GM23338 (cell line): ENCODE measurements around the gene TST. TPM values are rescaled to one million over a fixed set of nuclear protein-coding genes. Genes with fewer than 3 reads are reported as not detected.

ENCODE experiments used
- ATAC-seq: fragments of 200-7000 bp; cut with Tn5 transposase; 3 replicates; pipeline ENCODE4 v1.9.1; 2020
- DNase-seq: peaks from one replicate; pipeline ENCODE4 v3.0.0-alpha.2; 2015; ENCODE audit warnings: low spot score
- H2AFZ ChIP-seq: fragments of 200-600 bp; sonication (generic); 2 replicates; pipeline ENCODE4 v1.8.0; 2016; ENCODE audit warnings: antibody characterized with exemption, mild to moderate bottlenecking, moderate library complexity
- H3F3A ChIP-seq: fragments of 200-600 bp; sonication (generic); replicated peaks from 2 replicates; pipeline ENCODE4 v1.8.0; 2017; ENCODE audit warnings: antibody characterized with exemption, mixed run types, low read depth
- H3K27ac ChIP-seq: fragments of 200-600 bp; sonication (generic); 2 replicates; pipeline ENCODE4 v1.6.1; 2016; ENCODE audit warnings: low read depth
- H3K27me3 ChIP-seq: fragments of 200-600 bp; sonication (generic); 2 replicates; pipeline ENCODE4 v1.8.0; 2016; ENCODE audit warnings: mild to moderate bottlenecking, mixed run types, moderate library complexity; ENCODE audit not compliant: insufficient read depth
- H3K36me3 ChIP-seq: fragments of 200-600 bp; sonication (generic); 2 replicates; pipeline ENCODE4 v1.8.0; 2016; ENCODE audit warnings: mild to moderate bottlenecking; ENCODE audit not compliant: insufficient read depth
- H3K4me1 ChIP-seq: fragments of 200-600 bp; sonication (generic); 2 replicates; pipeline ENCODE4 v1.8.0; 2016; ENCODE audit warnings: mild to moderate bottlenecking, moderate library complexity; ENCODE audit not compliant: insufficient read depth
- H3K4me2 ChIP-seq: fragments of 200-600 bp; sonication (generic); 2 replicates; pipeline ENCODE4 v1.7.1; 2017; ENCODE audit warnings: mixed run types
- H3K4me3 ChIP-seq: fragments of 200-600 bp; sonication (generic); 2 replicates; pipeline ENCODE4 v1.6.1; 2016; ENCODE audit warnings: mixed run types
- H3K79me2 ChIP-seq: fragments of 200-600 bp; sonication (generic); replicated peaks from 2 replicates; pipeline ENCODE4 v1.8.0; 2017; ENCODE audit warnings: mild to moderate bottlenecking; ENCODE audit not compliant: insufficient read depth
- H3K9me2 ChIP-seq: fragments of 200-600 bp; sonication (generic); 2 replicates; pipeline ENCODE4 v1.8.0; 2017; ENCODE audit not compliant: insufficient read depth
- H4K20me1 ChIP-seq: fragments of 200-600 bp; sonication (generic); replicated peaks from 2 replicates; pipeline ENCODE4 v1.8.0; 2017; ENCODE audit warnings: mild to moderate bottlenecking; ENCODE audit not compliant: insufficient read depth
- H3K27ac Mint-ChIP-seq: 2 replicates; pipeline ENCODE4 v1.8.0; 2020; ENCODE audit warnings: inconsistent platforms, mild to moderate bottlenecking, moderate library complexity, mixed read lengths
- H3K27me3 Mint-ChIP-seq: 3 replicates; pipeline ENCODE4 v1.8.0; 2022; ENCODE audit warnings: low read depth, mild to moderate bottlenecking, moderate library complexity, mixed read lengths, inconsistent platforms; ENCODE audit not compliant: insufficient read depth, poor library complexity
- H3K36me3 Mint-ChIP-seq: 3 replicates; pipeline ENCODE4 v1.8.0; 2021; ENCODE audit warnings: low read depth, mild to moderate bottlenecking, inconsistent platforms, moderate library complexity, mixed read lengths
- H3K4me1 Mint-ChIP-seq: 3 replicates; pipeline ENCODE4 v1.8.0; 2020; ENCODE audit warnings: mild to moderate bottlenecking, inconsistent platforms, mixed read lengths
- H3K4me3 Mint-ChIP-seq: 3 replicates; pipeline ENCODE4 v1.8.0; 2021; ENCODE audit warnings: moderate library complexity, mild to moderate bottlenecking, inconsistent platforms, mixed read lengths
- H3K9me3 Mint-ChIP-seq: 3 replicates; pipeline ENCODE4 v1.8.0; 2020; ENCODE audit warnings: moderate library complexity, mild to moderate bottlenecking, inconsistent platforms, mixed read lengths
- CTCF ChIP-seq, 2 experiments: fragments of 200-600 bp in 1 of 2; sonication (generic) in 1 of 2; conservative IDR thresholded peaks; 2 replicates each; pipeline versions ENCODE4 v1.5.1 to v1.6.1; 2016 to 2017; ENCODE audit warnings: antibody characterized with exemption in 2 of 2, low read depth in 2 of 2, mild to moderate bottlenecking in 2 of 2, moderate library complexity in 1 of 2
- EZH2 ChIP-seq: fragments of 200-600 bp; sonication (generic); IDR thresholded peaks from one replicate; pipeline ENCODE4 v1.8.0; 2017; ENCODE audit warnings: antibody characterized with exemption, mild to moderate bottlenecking, low read depth; ENCODE audit not compliant: unreplicated experiment
- EZH2phosphoT487 ChIP-seq: fragments of 200-600 bp; sonication (generic); IDR thresholded peaks from one replicate; pipeline ENCODE4 v1.8.1; 2018; ENCODE audit warnings: antibody characterized with exemption; ENCODE audit not compliant: unreplicated experiment
- JUNB ChIP-seq: IDR thresholded peaks from one replicate; pipeline ENCODE4 v1.6.1; 2016; ENCODE audit warnings: antibody characterized with exemption; ENCODE audit not compliant: unreplicated experiment
- NANOG ChIP-seq: IDR thresholded peaks from 2 replicates; pipeline ENCODE4 v1.6.1; 2016; ENCODE audit warnings: antibody characterized with exemption, borderline replicate concordance
- polyA plus RNA-seq: library from polyadenylated mRNA; unstranded; fragments of >200 nt; fragmentation: Nextera tagmentation; extraction: Ambion mirVana; gene quantifications from 2 replicates; pipeline ENCODE4 v1.2.1, GENCODE V29; 2016
- total RNA-seq: library from RNA; depleted of rRNA; stranded (reverse); fragments of >200 nt; shearing (Covaris generic); gene quantifications from 2 replicates; pipeline ENCODE4 v1.2.3, GENCODE V29; 2014
- TF ChIP-seq, protein P1 (sequence below): IDR thresholded peaks from one replicate; pipeline ENCODE4 v1.6.1; 2018; ENCODE audit warnings: antibody characterized with exemption; ENCODE audit not compliant: unreplicated experiment
- TF ChIP-seq, protein P2 (sequence below): IDR thresholded peaks from 2 replicates; pipeline ENCODE4 v1.6.1; 2016; ENCODE audit warnings: antibody characterized with exemption

Gene TST
- total and polyA plus RNA-seq, 2 experiments from 2014 or later, result 14.6 to 32.7 TPM

DNA sequence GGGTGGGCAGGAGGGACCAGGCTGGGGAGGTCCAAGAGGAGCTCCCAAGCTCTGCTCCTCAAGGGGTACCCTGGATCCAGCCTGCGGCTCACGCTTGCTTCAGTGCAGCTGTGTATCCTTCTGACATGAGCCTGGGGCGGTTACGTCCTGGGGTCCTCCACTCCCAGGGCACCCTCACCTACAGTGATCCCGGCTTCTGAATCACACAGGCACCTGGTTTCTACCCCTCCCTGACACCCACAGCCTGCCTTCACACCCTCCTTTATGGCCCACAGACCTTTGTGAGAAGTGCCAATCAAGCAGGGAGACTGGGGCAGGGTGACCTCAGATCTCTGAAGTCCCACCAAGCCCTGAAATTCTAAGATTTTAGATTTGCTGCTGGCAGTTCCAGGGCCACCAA, 1.8 kb upstream of the TST start (continued):
- TF ChIP-seq, protein P1, sequence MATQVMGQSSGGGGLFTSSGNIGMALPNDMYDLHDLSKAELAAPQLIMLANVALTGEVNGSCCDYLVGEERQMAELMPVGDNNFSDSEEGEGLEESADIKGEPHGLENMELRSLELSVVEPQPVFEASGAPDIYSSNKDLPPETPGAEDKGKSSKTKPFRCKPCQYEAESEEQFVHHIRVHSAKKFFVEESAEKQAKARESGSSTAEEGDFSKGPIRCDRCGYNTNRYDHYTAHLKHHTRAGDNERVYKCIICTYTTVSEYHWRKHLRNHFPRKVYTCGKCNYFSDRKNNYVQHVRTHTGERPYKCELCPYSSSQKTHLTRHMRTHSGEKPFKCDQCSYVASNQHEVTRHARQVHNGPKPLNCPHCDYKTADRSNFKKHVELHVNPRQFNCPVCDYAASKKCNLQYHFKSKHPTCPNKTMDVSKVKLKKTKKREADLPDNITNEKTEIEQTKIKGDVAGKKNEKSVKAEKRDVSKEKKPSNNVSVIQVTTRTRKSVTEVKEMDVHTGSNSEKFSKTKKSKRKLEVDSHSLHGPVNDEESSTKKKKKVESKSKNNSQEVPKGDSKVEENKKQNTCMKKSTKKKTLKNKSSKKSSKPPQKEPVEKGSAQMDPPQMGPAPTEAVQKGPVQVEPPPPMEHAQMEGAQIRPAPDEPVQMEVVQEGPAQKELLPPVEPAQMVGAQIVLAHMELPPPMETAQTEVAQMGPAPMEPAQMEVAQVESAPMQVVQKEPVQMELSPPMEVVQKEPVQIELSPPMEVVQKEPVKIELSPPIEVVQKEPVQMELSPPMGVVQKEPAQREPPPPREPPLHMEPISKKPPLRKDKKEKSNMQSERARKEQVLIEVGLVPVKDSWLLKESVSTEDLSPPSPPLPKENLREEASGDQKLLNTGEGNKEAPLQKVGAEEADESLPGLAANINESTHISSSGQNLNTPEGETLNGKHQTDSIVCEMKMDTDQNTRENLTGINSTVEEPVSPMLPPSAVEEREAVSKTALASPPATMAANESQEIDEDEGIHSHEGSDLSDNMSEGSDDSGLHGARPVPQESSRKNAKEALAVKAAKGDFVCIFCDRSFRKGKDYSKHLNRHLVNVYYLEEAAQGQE, result no peak
- no peak for TF ChIP-seq EZH2phosphoT487
- TF ChIP-seq, protein P2, sequence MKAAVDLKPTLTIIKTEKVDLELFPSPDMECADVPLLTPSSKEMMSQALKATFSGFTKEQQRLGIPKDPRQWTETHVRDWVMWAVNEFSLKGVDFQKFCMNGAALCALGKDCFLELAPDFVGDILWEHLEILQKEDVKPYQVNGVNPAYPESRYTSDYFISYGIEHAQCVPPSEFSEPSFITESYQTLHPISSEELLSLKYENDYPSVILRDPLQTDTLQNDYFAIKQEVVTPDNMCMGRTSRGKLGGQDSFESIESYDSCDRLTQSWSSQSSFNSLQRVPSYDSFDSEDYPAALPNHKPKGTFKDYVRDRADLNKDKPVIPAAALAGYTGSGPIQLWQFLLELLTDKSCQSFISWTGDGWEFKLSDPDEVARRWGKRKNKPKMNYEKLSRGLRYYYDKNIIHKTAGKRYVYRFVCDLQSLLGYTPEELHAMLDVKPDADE, result no peak
- no peak for TF ChIP-seq JUNB
- no peak for TF ChIP-seq EZH2
- TF ChIP-seq CTCF (conservative IDR thresholded peaks at IDR 0.05; ENCODE audit: low read depth in 2 of 2), result no peak

GRCh38 chr22:37020192-37020479, 889 bp upstream of the TST start:
- Histone ChIP-seq H3F3A (no peaks in the 10 kb centered on the region), H3K27ac (no peak overlapping the region), H3K4me3 (peak overlapping the region; percentile 75), H3K79me2 (peaks cover 39% of the 10 kb centered on the region), H3K36me3 (no peaks in the 10 kb centered on the region), H3K9me2 (no peaks in the 10 kb centered on the region), H3K4me2 (peak overlapping the region; percentile 85), H3K4me1 (peaks cover 14% of the 10 kb centered on the region; the same call in 1 of the 2 replicates), H2AFZ (peak overlapping the region; percentile 87), H3K27me3 (no peaks in the 10 kb centered on the region), H4K20me1 (no peaks in the 10 kb centered on the region; the same call in 1 of the 2 replicates)
- Mint-ChIP-seq H3K4me1 (peaks cover 18% of the 10 kb centered on the region; the same call in 2 of the 3 replicates), H3K9me3 (no peaks in the 10 kb centered on the region), H3K27ac (peak overlapping the region; percentile 92; the same call in 1 of the 2 replicates), H3K4me3 (peak overlapping the region; percentile 93), H3K27me3 (peaks cover 10% of the 10 kb centered on the region), H3K36me3 (peaks cover 23% of the 10 kb centered on the region)
- DNase-seq (no peak), ATAC-seq (no peak)
- TF ChIP-seq NANOG (no peak), EZH2 (no peak)
- TF ChIP-seq, protein P1, result no peak
- TF ChIP-seq, protein P2, result no peak
